HG03060 (cell line): ENCODE results near the gene HS6ST1.

ENCODE experiments used
- ATAC-seq: cut with Tn5 transposase; IDR thresholded peaks from one replicate; pipeline ENCODE4 v1.9.1; 2021; ENCODE audit warnings: low read depth, moderate number of reproducible peaks; ENCODE audit not compliant: unreplicated experiment

HS6ST1 gene

GRCh38 chr2:128350736-128351135 is 32.1 kb upstream of the HS6ST1 start:
- no peak for ATAC-seq

- ATAC-seq, result no peak
Measured at GRCh38 chr2:128348701-128349100, 30.0 kb upstream of the HS6ST1 start.

DNA sequence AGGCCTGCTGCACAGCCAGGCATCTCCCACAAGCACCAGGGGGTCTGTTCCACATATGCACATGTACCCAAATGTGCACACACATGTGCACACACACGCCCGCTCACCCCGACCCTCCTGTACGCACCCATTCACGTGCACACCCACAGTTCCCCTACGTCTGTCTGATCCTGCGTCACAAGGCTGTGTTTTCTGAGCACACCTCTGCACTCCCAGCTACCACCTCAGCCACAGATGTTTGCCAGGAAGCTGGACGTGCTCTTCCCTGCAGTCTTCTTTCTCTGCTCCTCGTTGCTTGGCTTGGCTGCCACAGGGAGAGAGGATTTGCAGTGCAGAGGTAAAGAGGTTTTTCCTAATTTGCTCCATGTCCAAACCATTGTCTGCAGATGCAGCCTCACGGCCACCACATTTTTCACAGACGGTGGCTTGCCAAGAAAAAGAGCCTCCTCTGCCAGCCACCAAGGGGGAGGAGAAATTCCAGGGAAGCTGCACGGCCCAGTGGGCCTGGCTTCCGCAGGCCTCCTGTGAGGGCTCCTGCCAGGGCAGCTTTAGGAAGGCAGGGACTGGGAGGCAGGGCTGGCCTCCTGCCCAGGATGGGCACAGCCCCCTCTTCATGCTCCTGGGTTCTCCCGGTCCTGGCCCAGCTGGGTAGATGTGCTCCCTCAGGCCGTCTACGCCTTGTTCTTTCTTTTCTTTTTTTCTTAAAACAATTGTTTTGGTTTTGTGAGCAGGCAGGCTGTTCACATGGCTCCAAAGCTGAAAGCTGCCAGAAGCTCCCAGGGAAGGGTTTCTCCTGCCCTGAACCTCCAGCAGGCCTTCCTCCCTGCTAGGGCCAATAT is 29.3 kb upstream of the HS6ST1 start:
- no peak for ATAC-seq

- ATAC-seq, result no peak
Measured at GRCh38 chr2:128347171-128347558, 28.5 kb upstream of the HS6ST1 start.

GRCh38 chr2:128346291-128347170 is 27.9 kb upstream of the HS6ST1 start:
- ATAC-seq, result no peak

- ATAC-seq, result no peak
Measured at GRCh38 chr2:128345436-128346165, 26.9 kb upstream of the HS6ST1 start.

- no peak for ATAC-seq
Measured at GRCh38 chr2:128344101-128344500, 25.4 kb upstream of the HS6ST1 start.

- ATAC-seq, result no peak
Measured at GRCh38 chr2:128343459-128343858, 24.8 kb upstream of the HS6ST1 start.

DNA sequence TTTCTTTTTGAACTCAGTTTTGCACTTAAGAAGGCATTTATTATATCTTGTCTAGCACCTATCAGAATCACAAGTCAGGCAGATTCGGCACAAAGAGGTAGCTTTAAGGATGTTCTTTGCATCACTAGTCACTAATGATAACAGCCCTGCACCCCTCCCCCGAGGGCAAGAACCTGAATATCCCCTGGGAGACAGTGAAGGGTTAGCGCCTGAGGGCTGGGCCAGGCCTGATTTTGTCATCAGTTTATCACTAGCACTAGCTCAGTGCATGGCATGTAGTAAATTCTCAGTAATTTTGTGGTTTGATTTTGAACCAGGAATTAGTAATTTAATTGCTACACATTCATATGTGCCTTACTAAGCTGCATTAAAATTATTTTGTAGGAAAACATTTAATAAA is 23.9 kb upstream of the HS6ST1 start:
- ATAC-seq, result no peak

DNA sequence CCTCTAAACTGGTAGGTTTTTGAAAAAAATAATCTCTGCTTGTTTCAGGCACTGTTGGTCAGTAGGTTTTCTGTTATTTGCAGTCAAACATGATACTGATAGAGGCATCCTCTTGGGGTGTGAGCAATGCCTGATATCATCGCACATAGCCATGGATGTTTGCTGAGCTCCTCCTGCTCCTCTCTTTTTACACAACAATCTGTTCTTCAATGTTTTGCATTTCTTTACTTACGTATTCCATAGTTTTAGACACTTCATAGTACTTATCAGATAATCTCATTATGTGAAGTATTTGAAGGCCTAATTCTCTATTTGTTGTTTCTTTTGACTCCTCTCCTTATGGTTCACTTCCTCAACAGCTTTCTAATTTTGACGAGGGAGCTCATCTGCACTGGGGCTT is 23.0 kb upstream of the HS6ST1 start:
- ATAC-seq, result no peak

DNA sequence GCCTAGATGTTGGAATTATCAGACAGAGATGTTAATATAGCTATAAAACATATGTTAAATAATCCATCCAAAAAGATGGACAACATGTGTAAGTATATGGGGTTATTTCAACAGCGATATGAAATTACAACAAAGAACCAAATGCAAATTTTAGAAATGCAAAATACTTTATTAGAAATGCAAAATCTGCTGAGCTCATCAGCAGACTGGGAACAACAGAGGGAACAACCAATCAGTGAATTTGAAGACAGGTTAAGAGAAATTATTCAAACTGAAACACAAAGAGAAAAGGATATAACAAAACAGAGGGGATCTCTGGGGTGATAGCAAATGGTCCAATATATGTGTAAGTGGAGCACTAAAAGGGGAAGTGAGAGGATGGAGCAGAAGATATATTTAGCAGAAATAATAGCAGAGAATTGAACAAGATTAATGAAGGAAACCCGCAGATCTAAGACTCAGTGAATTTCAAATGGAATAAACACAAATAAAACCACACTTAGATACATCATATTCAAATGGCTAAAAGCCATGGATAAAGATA is 13.5 kb upstream of the HS6ST1 start:
- no peak for ATAC-seq

DNA sequence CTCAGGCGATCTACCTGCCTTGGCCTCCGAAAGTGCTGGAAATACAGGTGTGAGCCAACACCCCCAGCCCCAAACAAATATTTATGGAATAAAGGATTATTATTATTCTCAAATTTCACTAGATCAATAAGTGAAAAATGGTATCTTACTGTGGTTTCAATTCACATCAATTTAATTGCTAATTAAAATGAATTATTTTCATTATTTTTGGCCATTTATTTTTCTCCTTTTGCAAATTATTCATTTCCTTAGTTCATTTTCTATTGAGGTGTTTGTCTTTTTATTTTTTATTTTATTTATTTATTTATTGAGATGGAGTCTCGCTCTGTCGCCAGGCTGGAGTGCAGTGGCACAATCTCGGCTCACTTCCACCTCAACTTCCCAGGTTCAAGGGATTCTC is 11.9 kb upstream of the HS6ST1 start:
- no peak for ATAC-seq

DNA sequence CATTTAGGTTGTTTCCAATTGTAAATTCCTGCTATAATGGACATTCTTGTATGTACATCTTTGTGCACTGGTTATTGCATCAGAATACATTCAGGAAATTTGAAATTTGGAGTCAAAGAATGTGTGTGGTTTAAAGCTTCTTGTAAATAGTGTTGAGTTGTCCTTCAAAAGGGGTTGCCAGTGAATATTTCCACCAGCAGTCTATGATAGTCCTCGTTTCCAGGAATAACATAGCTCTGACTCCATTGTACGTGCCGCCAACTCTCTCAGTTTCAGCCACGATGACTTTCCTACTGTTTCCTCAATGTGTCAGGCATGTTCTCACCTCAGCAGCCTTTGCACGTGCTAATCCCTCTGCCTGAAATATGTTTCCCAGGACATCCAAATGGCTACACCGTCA is 10.9 kb upstream of the HS6ST1 start:
- no peak for ATAC-seq

- ATAC-seq, result no peak
Measured at GRCh38 chr2:128327180-128327964, 8.7 kb upstream of the HS6ST1 start.

DNA sequence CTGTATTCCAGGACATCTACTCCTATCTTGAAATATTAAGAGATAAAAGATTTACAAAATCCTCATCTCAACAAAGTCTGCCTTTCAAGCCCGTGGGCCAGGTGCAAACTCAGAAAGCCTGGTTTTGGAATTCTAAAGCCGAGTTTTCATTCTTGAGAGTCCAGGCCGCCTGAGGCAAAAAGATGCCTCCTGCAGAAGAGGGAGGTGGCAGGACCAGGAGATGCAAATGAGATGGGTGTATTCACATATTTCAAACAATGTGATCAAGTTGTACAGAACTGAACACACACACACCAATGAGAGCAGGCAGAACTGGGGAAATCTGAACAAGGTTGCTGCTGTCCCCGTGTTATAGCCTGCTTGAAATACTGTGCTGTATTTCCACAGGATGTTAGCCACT is 7.7 kb upstream of the HS6ST1 start:
- no peak for ATAC-seq

DNA sequence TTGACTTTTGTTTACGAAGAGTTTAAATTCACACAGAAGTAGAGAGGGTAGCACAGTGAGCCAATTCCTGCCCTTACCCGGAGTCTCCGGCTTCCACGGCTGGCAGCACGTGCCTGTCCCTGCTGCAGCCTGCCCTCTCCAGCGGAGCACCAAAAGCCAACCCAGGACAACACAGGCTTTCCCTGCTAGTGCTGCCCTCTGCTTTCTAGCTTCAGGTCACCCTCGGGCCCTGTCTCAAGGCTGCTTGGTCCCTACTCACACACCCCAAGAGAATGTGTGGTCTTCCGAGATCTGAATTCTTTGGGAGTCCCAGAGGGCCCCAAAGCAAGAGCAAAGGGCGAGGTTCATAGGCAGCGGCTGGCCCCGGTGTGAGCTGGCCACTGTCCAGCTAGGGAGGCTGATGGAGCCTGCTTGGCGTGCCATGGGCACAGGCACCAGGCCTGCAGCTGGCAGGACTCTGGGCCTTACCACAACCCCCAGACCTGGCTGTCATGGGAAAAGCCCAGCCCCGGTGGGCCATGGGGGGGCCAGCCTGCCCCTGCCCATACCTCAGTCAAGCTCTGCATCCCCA is 7.0 kb upstream of the HS6ST1 start:
- ATAC-seq, result no peak

- ATAC-seq, result no peak
Measured at GRCh38 chr2:128324897-128325410, 6.3 kb upstream of the HS6ST1 start.

DNA sequence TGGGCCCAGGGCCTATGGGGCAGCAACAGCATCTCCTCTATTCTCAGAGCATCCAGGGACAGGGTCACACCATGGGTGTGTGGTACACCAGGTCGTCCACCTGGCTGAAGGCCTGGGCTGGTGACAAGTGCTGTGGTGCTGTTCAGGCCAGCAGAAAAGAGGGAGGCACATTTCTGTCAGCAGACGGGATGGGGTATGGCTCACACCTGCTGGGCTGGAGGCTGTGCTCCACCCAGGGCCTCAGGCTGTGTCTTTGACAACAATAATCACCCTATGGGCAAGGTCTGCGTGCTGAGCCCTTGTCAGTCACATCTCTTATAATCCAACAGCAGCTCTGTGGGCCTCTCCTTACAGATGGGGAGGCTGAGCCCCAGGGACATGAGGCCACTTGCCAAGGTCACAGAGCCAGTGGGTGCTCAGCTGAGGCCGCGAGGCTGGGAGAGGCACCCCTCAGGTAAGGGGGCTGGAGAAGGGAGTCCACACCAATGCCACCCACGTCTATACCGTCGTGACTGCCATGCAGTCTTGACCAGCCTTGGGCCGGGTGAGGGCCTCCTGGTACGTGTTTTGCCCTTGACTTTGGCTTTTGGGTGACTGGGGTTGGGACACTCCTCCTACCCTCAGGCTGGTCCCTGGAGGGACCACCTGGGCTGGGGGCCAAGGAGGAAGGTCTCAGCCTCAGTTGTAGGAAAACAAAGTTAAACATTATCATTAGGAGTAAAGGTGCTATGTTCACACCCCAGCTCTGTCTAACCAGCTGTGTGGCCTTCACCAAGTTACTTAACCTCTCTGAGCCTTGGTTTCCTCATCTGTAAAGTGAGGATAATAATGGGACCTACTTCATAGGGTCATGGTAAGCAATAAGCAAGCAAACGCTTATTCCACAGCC is 5.6 kb upstream of the HS6ST1 start:
- ATAC-seq, result no peak

DNA sequence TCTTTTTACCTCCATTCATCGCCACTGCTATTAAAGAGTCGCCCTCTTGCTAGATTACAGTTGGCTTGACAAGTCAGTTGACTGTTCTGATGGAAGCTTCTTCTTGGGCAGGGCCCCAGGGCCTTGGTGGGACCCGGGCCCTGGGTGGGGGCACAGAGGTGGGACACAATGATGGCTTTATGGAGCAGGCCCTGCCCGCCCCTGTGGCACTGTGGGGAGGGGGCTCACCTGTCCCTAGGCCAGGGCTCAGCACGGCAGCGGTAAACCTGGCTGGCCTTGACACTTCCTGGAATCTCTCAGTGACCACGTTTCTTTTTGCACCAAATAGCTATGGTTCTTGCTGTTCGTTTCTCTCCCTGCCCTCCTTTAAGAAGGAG is 4.9 kb upstream of the HS6ST1 start:
- no peak for ATAC-seq
